ENCODE measurements around the gene B4GALNT1. TPM values are rescaled to one million over a fixed set of nuclear protein-coding genes. Genes with fewer than 3 reads are reported as not detected.

B4GALNT1 gene
- polyA plus RNA-seq, 6 donors from 2014 or later, result not detected

- Mint-ChIP-seq H3K9me3 (no peaks in the 10 kb centered on the region), H3K27me3 (peaks cover 44 to 86% (median 70%) of the 10 kb centered on the region in 3 donors), H3K36me3 (no peaks in the 10 kb centered on the region), H3K27ac (no peak overlapping the region), H3K4me3 (peak overlapping the region in 5 of 8 donors; percentile 5 to 68 (median 30)), H3K4me1 (peaks cover 19 to 38% (median 20%) of the 10 kb centered on the region in 3 donors)
- ATAC-seq (ENCODE audit: low read depth in 2 of 2) (no peak), DNase-seq (no peak)
Measured at GRCh38 chr12:57630891-57631433, 2.0 kb downstream of the B4GALNT1 start.

- Mint-ChIP-seq H3K27ac (no peak overlapping the region), H3K9me3 (no peaks in the 10 kb centered on the region), H3K36me3 (no peaks in the 10 kb centered on the region), H3K4me3 (peak overlapping the region in 1 of 8 donors; percentile 6), H3K4me1 (peaks cover 19 to 38% (median 20%) of the 10 kb centered on the region in 3 donors), H3K27me3 (peaks cover 47 to 87% (median 80%) of the 10 kb centered on the region in 3 donors)
- no peak for ATAC-seq (ENCODE audit: low read depth in 2 of 2)
- DNase-seq, result no peak
Measured at GRCh38 chr12:57629897-57630471, 3.0 kb downstream of the B4GALNT1 start.

- ATAC-seq (ENCODE audit: low read depth in 2 of 2) (no peak), DNase-seq (no peak)
- Mint-ChIP-seq H3K36me3 (no peaks in the 10 kb centered on the region), H3K4me1 (peaks cover 18 to 36% (median 19%) of the 10 kb centered on the region in 3 donors), H3K4me3 (peak overlapping the region in 4 of 8 donors; percentile 7 to 65 (median 44)), H3K27me3 (peaks cover 55 to 95% (median 92%) of the 10 kb centered on the region in 3 donors), H3K9me3 (no peaks in the 10 kb centered on the region), H3K27ac (no peak overlapping the region)
Measured at GRCh38 chr12:57628280-57629191, 4.5 kb downstream of the B4GALNT1 start.

GRCh38 chr12:57627501-57628279, 5.3 kb downstream of the B4GALNT1 start:
- Mint-ChIP-seq H3K4me1 (peaks cover 13 to 32% (median 14%) of the 10 kb centered on the region in 3 donors), H3K9me3 (no peaks in the 10 kb centered on the region), H3K4me3 (peak overlapping the region in 5 of 8 donors; percentile 33 to 68 (median 53)), H3K36me3 (no peaks in the 10 kb centered on the region), H3K27ac (no peak overlapping the region), H3K27me3 (peaks cover 57 to 98% (median 97%) of the 10 kb centered on the region in 3 donors)
- DNase-seq (no peak), ATAC-seq (ENCODE audit: low read depth in 2 of 2) (peak; percentile 50 to 55)

GRCh38 chr12:57626921-57627445, 6.0 kb downstream of the B4GALNT1 start:
- peaks cover 59 to 100% (median 98%) of the 10 kb centered on the region in 3 donors for H3K27me3 Mint-ChIP-seq
- peak overlapping the region in 7 of 8 donors; percentile 14 to 65 (median 48) for H3K4me3 Mint-ChIP-seq
- H3K4me1 Mint-ChIP-seq, result peaks cover 14 to 33% (median 17%) of the 10 kb centered on the region in 3 donors
- DNase-seq (no peak), ATAC-seq (ENCODE audit: low read depth in 2 of 2) (no peak)
- H3K9me3 Mint-ChIP-seq, result no peaks in the 10 kb centered on the region
- H3K36me3 Mint-ChIP-seq, result no peaks in the 10 kb centered on the region
- no peak overlapping the region for H3K27ac Mint-ChIP-seq

GRCh38 chr12:57626111-57626920, 6.7 kb downstream of the B4GALNT1 start:
- no peaks in the 10 kb centered on the region for H3K9me3 Mint-ChIP-seq
- peaks cover 18 to 33% (median 22%) of the 10 kb centered on the region in 3 donors for H3K4me1 Mint-ChIP-seq
- ATAC-seq (ENCODE audit: low read depth in 2 of 2), result no peak
- peak overlapping the region in 5 of 8 donors; percentile 12 to 65 (median 42) for H3K4me3 Mint-ChIP-seq
- H3K27ac Mint-ChIP-seq, result peak overlapping the region in 1 of 6 donors; percentile 17
- no peak for DNase-seq
- H3K36me3 Mint-ChIP-seq, result no peaks in the 10 kb centered on the region
- peaks cover 62 to 100% (median 98%) of the 10 kb centered on the region in 3 donors for H3K27me3 Mint-ChIP-seq

GRCh38 chr12:57625261-57626032, 7.6 kb downstream of the B4GALNT1 start:
- ATAC-seq (ENCODE audit: low read depth in 2 of 2) (no peak), DNase-seq (no peak)
- Mint-ChIP-seq H3K36me3 (no peaks in the 10 kb centered on the region), H3K27ac (peak overlapping the region in 1 of 6 donors; percentile 17), H3K9me3 (no peaks in the 10 kb centered on the region), H3K27me3 (peaks cover 70 to 100% (median 98%) of the 10 kb centered on the region in 3 donors), H3K4me3 (peak overlapping the region in 2 of 8 donors; percentile 40 to 42), H3K4me1 (peaks cover 27 to 41% (median 30%) of the 10 kb centered on the region in 3 donors)

- DNase-seq (no peak), ATAC-seq (ENCODE audit: low read depth in 2 of 2) (no peak)
- H3K27ac Mint-ChIP-seq, result no peak overlapping the region
- H3K4me3 Mint-ChIP-seq, result no peak overlapping the region
- peaks cover 31 to 49% (median 37%) of the 10 kb centered on the region in 3 donors for H3K4me1 Mint-ChIP-seq
- H3K36me3 Mint-ChIP-seq, result no peaks in the 10 kb centered on the region
- H3K27me3 Mint-ChIP-seq, result peaks cover 77 to 100% (median 95%) of the 10 kb centered on the region in 3 donors
- no peaks in the 10 kb centered on the region for H3K9me3 Mint-ChIP-seq
Measured at GRCh38 chr12:57624441-57625220, 8.4 kb downstream of the B4GALNT1 start.

- peaks cover 75 to 100% (median 95%) of the 10 kb centered on the region in 3 donors for H3K27me3 Mint-ChIP-seq
- ATAC-seq (ENCODE audit: low read depth in 2 of 2) (no peak), DNase-seq (no peak)
- peaks cover 37 to 57% (median 43%) of the 10 kb centered on the region in 3 donors for H3K4me1 Mint-ChIP-seq
- no peak overlapping the region for H3K4me3 Mint-ChIP-seq
- H3K36me3 Mint-ChIP-seq, result no peaks in the 10 kb centered on the region
- H3K9me3 Mint-ChIP-seq, result no peaks in the 10 kb centered on the region
- H3K27ac Mint-ChIP-seq, result no peak overlapping the region
Measured at GRCh38 chr12:57623811-57624390, 9.1 kb downstream of the B4GALNT1 start.

GRCh38 chr12:57623385-57623784, 9.6 kb downstream of the B4GALNT1 start:
- peak overlapping the region in 1 of 8 donors; percentile 74 for H3K4me3 Mint-ChIP-seq
- no peak overlapping the region for H3K27ac Mint-ChIP-seq

More at GRCh38 chr12:57623385-57623784, 9.6 kb downstream of the B4GALNT1 start:
- Mint-ChIP-seq H3K9me3 (no peaks in the 10 kb centered on the region), H3K36me3 (no peaks in the 10 kb centered on the region), H3K27me3 (peaks cover 74 to 98% (median 95%) of the 10 kb centered on the region in 3 donors), H3K4me1 (peaks cover 38 to 59% (median 44%) of the 10 kb centered on the region in 3 donors)
- ATAC-seq (ENCODE audit: low read depth in 2 of 2) (no peak), DNase-seq (no peak)
